Measurements from ENCODE around the gene GNG8.

- no peak for TF ChIP-seq POLR2A (IDR thresholded peaks at IDR 0.05; ENCODE audit: low read length)
- TF ChIP-seq GATA1 (IDR thresholded peaks at IDR 0.05; ENCODE audit: low read depth, low read length), result no peak
These were observed 25.2 kb upstream of the GNG8 start, which contains the start of gene DACT3 for GRCh38 chr19:46661020-46661731.
